Stimulated activated CD8-positive, alpha-beta memory T cell treated with anti-CD3 and anti-CD28 coated beads, Interleukin-15, amount 100 ng/mL, for 24 hours (primary cell): ENCODE measurements around the gene CELSR2.

Experiments used
- DNase-seq: peaks from one replicate; pipeline ENCODE4 v3.0.0-alpha.2; 2020; ENCODE audit warnings: low read depth

CELSR2 gene

GRCh38 chr1:109231066-109231465 is 18.3 kb upstream of the CELSR2 start:
- no peak for DNase-seq

- no peak for DNase-seq
Observed at GRCh38 chr1:109235137-109235536, 14.2 kb upstream of the CELSR2 start.

- no peak for DNase-seq
Observed at GRCh38 chr1:109237512-109237911, 11.8 kb upstream of the CELSR2 start.

GRCh38 chr1:109238382-109238781 is 11.0 kb upstream of the CELSR2 start:
- no peak for DNase-seq

GRCh38 chr1:109239047-109239408 is 10.3 kb upstream of the CELSR2 start:
- DNase-seq = no peak

- no peak for DNase-seq
Observed at GRCh38 chr1:109239409-109240068, 9.8 kb upstream of the CELSR2 start.

- DNase-seq = no peak
Observed at GRCh38 chr1:109240158-109241152, 8.9 kb upstream of the CELSR2 start.

- no peak for DNase-seq
Observed at GRCh38 chr1:109241344-109241743, 8.0 kb upstream of the CELSR2 start.

- DNase-seq = no peak
Observed at GRCh38 chr1:109241841-109242345, 7.4 kb upstream of the CELSR2 start.

- no peak for DNase-seq
Observed at GRCh38 chr1:109242387-109242786, 7.0 kb upstream of the CELSR2 start.

- no peak for DNase-seq
Observed at GRCh38 chr1:109243221-109243620, 6.1 kb upstream of the CELSR2 start.

GRCh38 chr1:109243860-109244552 is 5.3 kb upstream of the CELSR2 start:
- no peak for DNase-seq

- DNase-seq = no peak
Observed at GRCh38 chr1:109246141-109246551, 3.2 kb upstream of the CELSR2 start.

GRCh38 chr1:109247401-109248365 is 1.7 kb upstream of the CELSR2 start:
- DNase-seq = no peak

GRCh38 chr1:109248444-109248796 is 919 bp upstream of the CELSR2 start:
- no peak for DNase-seq

GRCh38 chr1:109249654-109250401 is 489 bp downstream of the CELSR2 start:
- no peak for DNase-seq

- DNase-seq = no peak
Observed at GRCh38 chr1:109250454-109251276, 1.3 kb downstream of the CELSR2 start.

- DNase-seq = no peak
Observed at GRCh38 chr1:109251277-109252166, 2.2 kb downstream of the CELSR2 start.
